Right lobe of liver (tissue), 6 donors: ENCODE measurements around the gene MRPL18. TPM values are rescaled to one million over a fixed set of nuclear protein-coding genes. Genes with fewer than 3 reads are reported as not detected.

Experiments used
- ATAC-seq, 4 donors: fragments of 200-7000 bp; cut with Tn5 transposase; one replicate each; pipeline ENCODE4 v1.9.1; 2020; ENCODE audit warnings: mild to moderate bottlenecking in 4 of 4, moderate library complexity in 4 of 4
- DNase-seq, 3 donors: peaks; one replicate each; pipeline ENCODE4 v3.0.0-alpha.2; 2020
- H3K27ac ChIP-seq, 3 donors: fragments of 200-600 bp; one replicate each; pipeline ENCODE4 v1.8.0; 2022
- H3K27me3 ChIP-seq, 2 donors: fragments of 200-600 bp; one replicate each; pipeline ENCODE4 v1.8.0; 2022
- H3K36me3 ChIP-seq, 4 donors: fragments of 200-600 bp; sonication (generic) in 1 of 4; one replicate each; pipeline versions ENCODE4 v1.5.1 to v1.8.0; 2017 to 2022; ENCODE audit warnings: control low read depth in 1 of 4
- H3K4me1 ChIP-seq, 4 donors: fragments of 200-600 bp; sonication (generic) in 1 of 4; one replicate each; pipeline versions ENCODE4 v1.5.1 to v1.8.0; 2017 to 2022; ENCODE audit warnings: control low read depth in 1 of 4
- H3K4me3 ChIP-seq, 3 donors: fragments of 200-600 bp; one replicate each; pipeline ENCODE4 v1.8.0; 2022
- H3K9me3 ChIP-seq, 4 donors: fragments of 200-600 bp; sonication (generic) in 1 of 4; one replicate each; pipeline versions ENCODE4 v1.5.1 to v1.8.0; 2017 to 2022; ENCODE audit warnings: control low read depth in 1 of 4
- CTCF ChIP-seq, 4 donors: fragments of 200-600 bp in 3 of 4; fragments of 450-650 bp in 1 of 4; IDR thresholded peaks; one replicate each; pipeline versions ENCODE4 v1.5.1 to v1.8.0; 2016 to 2022; ENCODE audit warnings: antibody characterized with exemption in 4 of 4, mild to moderate bottlenecking in 2 of 4
- POLR2A ChIP-seq: fragments of 450-650 bp; IDR thresholded peaks from one replicate; pipeline ENCODE4 v1.6.1; 2017; ENCODE audit warnings: antibody characterized with exemption, mild to moderate bottlenecking
- WGBS: methylation state at CpG from one replicate; pipeline ENCODE4 v1.1.6; 2018; ENCODE audit warnings: low coverage, low lambda C conversion rate; ENCODE audit not compliant: insufficient coverage; ENCODE audit errors: missing lambda C conversion rate; 5-methylcytosine and 5-hydroxymethylcytosine counted together
- intact Hi-C, 2 donors: fragments of 100-400 bp; cut with DNase I; formaldehyde crosslinking; loops; one replicate each; pipeline versions ENCODE4 v1.11.2 to v1.14.1; 2022
- total RNA-seq, 6 experiments: library from RNA; depleted of rRNA in 2 of 6; stranded (reverse); fragments of >200 nt in 2 of 6; fragmentation: NEBNext Ultra II Directional in 3 of 6; extraction: Animal tissue kit (Norgen Biotek cat#: 25700) in 3 of 6; gene quantifications; one replicate each; pipeline versions ENCODE4 v1.1.0 to v1.2.4, GENCODE V29; 2016 to 2023
- donor health status: DM: no; HTN: yes; CAD: no.
- donor health status: DM: no; HTN: no; CAD: no.
- donor health status: DM: no; HTN: no; CAD: no.
- donor health status: DM: no; HTN: yes; CAD: no.
- donor health status: DM: no; HTN: yes; CAD: no.

The MRPL18 gene
- total RNA-seq, 6 experiments from 2014 or later = 26.6 to 78.5 (median 43.1) TPM

DNA sequence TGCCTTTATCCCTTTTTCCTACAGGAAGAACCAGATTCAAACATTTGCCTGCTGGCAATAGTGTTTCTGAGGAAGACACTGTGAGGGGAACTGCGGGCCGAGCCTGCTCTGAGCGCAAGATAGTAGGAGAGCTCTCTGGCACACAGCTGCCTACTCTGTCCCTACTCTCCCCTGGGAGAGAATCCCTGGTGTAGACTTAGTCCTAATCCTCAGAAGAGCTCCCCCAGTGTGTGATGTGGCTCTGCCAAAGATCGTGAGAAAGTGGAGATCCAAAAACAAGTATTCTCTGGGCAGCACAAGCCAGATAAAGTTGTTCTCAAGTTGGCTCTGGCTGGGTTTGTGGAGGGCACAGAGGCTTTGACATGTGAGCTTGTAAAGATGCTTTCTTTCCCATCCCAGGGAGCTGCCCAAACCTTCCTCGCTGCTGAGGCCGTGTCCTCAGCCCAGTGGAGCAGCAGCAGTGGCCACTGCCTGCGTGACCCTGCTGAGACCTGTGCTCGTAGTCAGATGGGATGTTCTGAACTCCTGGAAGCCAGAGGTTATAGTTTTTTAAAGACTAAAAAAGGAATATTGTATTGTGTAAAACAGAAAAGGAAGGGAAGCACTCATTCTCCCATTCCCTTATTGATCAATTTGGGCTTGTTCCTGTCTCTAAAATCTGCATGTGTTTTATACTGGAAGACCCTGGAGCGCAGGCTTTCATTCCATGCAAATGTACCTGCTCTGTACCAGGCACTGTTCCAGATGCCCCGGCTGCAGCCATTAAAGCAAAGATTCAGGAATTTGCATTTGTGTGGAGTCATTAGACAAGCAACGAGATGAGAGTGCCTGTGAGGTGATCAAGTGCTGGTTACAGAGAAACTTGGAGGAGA is 40.5 kb downstream of the MRPL18 start:
- no peak overlapping the region for H3K27ac ChIP-seq
- no peak for ATAC-seq
- H3K4me1 ChIP-seq = no peaks in the 10 kb centered on the region
- TF ChIP-seq POLR2A (no peak), CTCF (IDR thresholded peaks at IDR 0.05) (no peak)
- no peaks in the 10 kb centered on the region for H3K36me3 ChIP-seq
- intact Hi-C loops = no loop called here
- no peak for DNase-seq
- no peaks in the 10 kb centered on the region for H3K9me3 ChIP-seq
- H3K4me3 ChIP-seq = no peak overlapping the region
- WGBS = 62% methylated on average over 9 of the region's 11 CpGs
- H3K27me3 ChIP-seq = no peaks in the 10 kb centered on the region

GRCh38 chr6:159831373-159831679 is 41.1 kb downstream of the MRPL18 start:
- ATAC-seq = no peak
- intact Hi-C loops = no loop called here
- WGBS = 79% methylated on average over 2 of the region's 4 CpGs

DNA sequence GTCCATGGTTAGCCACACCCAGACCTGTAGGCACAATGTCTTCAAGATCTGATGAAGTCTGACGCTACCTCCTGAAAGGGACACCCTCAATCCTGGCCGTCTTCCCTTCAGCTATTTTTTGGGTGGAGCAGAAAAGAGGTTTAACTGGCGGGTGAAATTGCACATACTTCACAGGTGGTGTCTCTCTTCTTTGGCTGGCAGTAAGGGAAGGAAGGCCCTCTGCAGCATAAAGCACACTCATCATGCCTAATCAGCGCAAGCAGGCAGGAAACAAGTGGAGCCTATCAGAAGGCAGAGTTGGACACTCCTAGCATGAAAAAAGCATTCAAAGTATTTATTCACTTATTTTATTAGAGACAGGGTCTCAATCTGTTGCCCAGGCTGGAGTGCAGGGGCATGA is 42.7 kb downstream of the MRPL18 start:
- H3K4me3 ChIP-seq = no peak overlapping the region
- 62% methylated on average over 4 of the region's 4 CpGs for WGBS
- no peaks in the 10 kb centered on the region for H3K36me3 ChIP-seq
- no peaks in the 10 kb centered on the region for H3K27me3 ChIP-seq
- intact Hi-C loops = no loop called here
- DNase-seq (no peak), ATAC-seq (no peak)
- no peaks in the 10 kb centered on the region for H3K9me3 ChIP-seq
- TF ChIP-seq CTCF (IDR thresholded peaks at IDR 0.05) (no peak), POLR2A (no peak)
- H3K27ac ChIP-seq = no peak overlapping the region
- H3K4me1 ChIP-seq = no peaks in the 10 kb centered on the region

More at GRCh38 chr6:159831373-159831679, 41.1 kb downstream of the MRPL18 start:
- Histone ChIP-seq H3K4me1 (no peaks in the 10 kb centered on the region), H3K36me3 (no peaks in the 10 kb centered on the region), H3K4me3 (no peak overlapping the region), H3K9me3 (no peaks in the 10 kb centered on the region), H3K27me3 (no peaks in the 10 kb centered on the region), H3K27ac (no peak overlapping the region)
- TF ChIP-seq CTCF (IDR thresholded peaks at IDR 0.05) = no peak
- no peak for TF ChIP-seq POLR2A
- no peak for DNase-seq

DNA sequence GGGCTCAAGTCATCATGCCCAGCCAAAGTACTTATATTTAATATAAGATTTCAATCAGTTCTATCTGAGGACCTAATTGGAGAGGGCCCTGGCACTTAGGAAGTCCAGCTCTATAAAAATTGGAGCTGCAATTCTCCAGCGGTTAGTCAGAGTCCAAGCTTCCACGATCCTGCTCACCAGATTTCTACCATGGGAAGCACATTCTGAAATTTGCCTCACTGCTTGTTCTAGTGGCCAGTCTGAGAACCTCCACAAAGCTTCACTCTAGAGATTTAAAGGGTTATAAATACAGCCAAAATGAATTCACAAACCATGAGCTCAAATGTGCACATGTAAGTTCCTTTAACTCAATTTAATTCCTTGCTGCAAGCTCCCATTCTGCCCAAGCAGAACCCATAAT is 43.3 kb downstream of the MRPL18 start:
- no peaks in the 10 kb centered on the region for H3K36me3 ChIP-seq
- no peak for TF ChIP-seq CTCF (IDR thresholded peaks at IDR 0.05)
- no peak for TF ChIP-seq POLR2A
- ATAC-seq (no peak), DNase-seq (no peak)
- no peak overlapping the region for H3K27ac ChIP-seq
- no peak overlapping the region for H3K4me3 ChIP-seq
- no peaks in the 10 kb centered on the region for H3K4me1 ChIP-seq
- WGBS = 100% methylated on average over 1 of the region's 2 CpGs
- intact Hi-C loops = no loop called here
- no peaks in the 10 kb centered on the region for H3K9me3 ChIP-seq
- H3K27me3 ChIP-seq = no peaks in the 10 kb centered on the region
